Measurements from ENCODE around the gene MPST.

Gene MPST

DNA sequence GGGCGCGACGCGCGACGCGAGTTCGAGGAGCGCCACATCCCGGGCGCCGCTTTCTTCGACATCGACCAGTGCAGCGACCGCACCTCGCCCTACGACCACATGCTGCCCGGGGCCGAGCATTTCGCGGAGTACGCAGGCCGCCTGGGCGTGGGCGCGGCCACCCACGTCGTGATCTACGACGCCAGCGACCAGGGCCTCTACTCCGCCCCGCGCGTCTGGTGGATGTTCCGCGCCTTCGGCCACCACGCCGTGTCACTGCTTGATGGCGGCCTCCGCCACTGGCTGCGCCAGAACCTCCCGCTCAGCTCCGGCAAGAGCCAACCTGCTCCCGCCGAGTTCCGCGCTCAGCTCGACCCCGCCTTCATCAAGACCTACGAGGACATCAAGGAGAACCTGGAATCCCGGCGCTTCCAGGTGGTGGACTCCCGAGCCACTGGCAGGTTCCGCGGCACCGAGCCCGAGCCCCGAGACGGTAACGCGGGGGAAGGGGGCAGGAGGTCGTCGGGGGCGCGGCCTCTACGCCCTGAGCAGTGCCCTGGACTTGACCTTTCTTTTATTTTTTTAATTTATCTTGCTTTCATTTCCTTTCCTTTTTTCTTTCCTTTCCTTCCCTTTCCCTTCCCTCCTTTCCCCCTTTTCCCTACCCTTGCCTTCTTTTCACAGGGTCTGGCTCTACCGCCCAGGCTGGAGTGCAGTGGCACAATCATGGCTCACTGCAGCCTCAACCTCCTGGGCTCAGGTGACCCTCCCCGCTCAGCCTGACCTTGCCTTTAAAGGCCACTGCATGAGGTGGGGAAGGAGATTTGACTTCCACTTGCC is 5.0 kb downstream of the MPST start:
- H3K27ac Mint-ChIP-seq = no peak overlapping the region
- no peak overlapping the region for H3K4me3 Mint-ChIP-seq
- H3K4me1 Mint-ChIP-seq (ENCODE audit: low read depth) = peaks cover 2% of the 10 kb centered on the region
- H3K27me3 Mint-ChIP-seq = peaks cover 5% of the 10 kb centered on the region
- H3K36me3 Mint-ChIP-seq = no peaks in the 10 kb centered on the region
- H3K9me3 Mint-ChIP-seq (ENCODE audit: low read depth) = no peaks in the 10 kb centered on the region

DNA sequence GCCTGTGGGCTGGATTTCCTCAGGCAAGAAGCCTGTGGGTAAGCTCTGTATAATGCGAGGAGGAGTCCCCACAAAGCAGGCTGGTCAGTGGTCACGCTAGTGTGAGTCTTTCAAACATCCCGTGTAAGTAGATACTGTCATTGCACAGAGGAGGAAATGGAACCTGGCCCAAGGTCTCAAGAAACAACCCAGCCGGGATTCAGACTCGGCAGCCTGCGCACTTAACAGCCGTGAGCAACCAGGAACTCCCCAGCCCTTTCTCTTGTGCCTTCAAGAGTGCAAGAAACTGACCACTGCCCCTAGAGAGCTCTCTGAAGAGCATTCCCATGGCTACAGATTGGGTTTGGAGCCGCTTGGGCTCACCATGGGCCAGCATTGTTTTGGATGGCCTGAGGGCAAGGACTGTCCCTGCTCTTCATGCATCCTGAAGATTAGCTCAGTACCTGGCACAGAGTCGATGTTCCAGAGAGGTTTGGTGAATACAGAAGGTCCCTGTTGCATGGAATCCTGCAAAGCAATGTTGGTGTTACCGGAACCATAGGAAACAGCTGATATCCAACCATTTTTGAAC is 6.0 kb downstream of the MPST start:
- Mint-ChIP-seq H3K4me1 (ENCODE audit: low read depth) (no peaks in the 10 kb centered on the region), H3K9me3 (ENCODE audit: low read depth) (no peaks in the 10 kb centered on the region), H3K36me3 (no peaks in the 10 kb centered on the region), H3K27ac (no peak overlapping the region), H3K27me3 (peaks cover 3% of the 10 kb centered on the region), H3K4me3 (no peak overlapping the region)

DNA sequence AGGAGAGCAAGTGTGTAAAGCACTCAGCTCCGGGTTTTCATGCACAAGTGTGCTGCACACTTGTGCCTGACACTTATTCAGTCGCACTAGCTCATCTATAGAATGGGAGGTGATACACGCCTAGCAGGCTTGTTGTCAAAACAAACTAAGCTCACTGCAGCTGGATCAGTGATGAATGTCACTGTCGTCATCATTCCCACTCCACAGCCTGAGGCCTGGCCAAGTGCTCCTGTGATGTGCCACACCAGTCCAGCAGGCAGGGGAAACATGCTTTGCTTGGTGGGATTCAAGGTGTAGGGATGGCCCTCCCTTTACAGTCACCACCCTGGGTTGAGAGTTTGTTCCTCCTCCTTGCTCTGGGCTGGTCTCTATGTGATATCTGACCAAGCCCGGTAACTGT is 6.8 kb downstream of the MPST start:
- H3K36me3 Mint-ChIP-seq = no peaks in the 10 kb centered on the region
- H3K27ac Mint-ChIP-seq = no peak overlapping the region
- peaks cover 2% of the 10 kb centered on the region for H3K27me3 Mint-ChIP-seq
- no peak overlapping the region for H3K4me3 Mint-ChIP-seq
- H3K4me1 Mint-ChIP-seq (ENCODE audit: low read depth) = no peaks in the 10 kb centered on the region
- no peaks in the 10 kb centered on the region for H3K9me3 Mint-ChIP-seq (ENCODE audit: low read depth)

DNA sequence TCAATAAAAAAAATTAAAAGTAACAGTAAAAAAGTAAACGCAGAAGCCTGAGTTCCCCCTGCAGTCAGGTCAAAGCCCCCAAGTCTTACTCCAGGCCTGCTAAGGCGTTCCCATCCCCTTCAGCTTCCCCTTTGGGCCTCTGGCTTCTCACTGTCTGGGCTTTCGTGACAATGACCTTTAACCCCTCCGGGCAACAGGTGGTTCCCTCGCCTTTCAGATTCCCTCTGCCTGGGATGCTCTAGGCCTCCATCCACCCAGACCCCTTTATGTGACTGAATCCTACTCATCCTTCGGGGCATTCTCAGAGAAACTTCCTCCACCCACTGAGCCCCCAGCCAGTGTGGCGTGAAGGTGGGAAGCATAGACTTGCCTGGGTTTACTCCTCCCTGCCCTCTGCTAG is 8.0 kb downstream of the MPST start:
- H3K4me3 Mint-ChIP-seq = no peak overlapping the region
- no peak overlapping the region for H3K27ac Mint-ChIP-seq
- H3K36me3 Mint-ChIP-seq = no peaks in the 10 kb centered on the region
- no peaks in the 10 kb centered on the region for H3K27me3 Mint-ChIP-seq
- no peaks in the 10 kb centered on the region for H3K9me3 Mint-ChIP-seq (ENCODE audit: low read depth)
- no peaks in the 10 kb centered on the region for H3K4me1 Mint-ChIP-seq (ENCODE audit: low read depth)

DNA sequence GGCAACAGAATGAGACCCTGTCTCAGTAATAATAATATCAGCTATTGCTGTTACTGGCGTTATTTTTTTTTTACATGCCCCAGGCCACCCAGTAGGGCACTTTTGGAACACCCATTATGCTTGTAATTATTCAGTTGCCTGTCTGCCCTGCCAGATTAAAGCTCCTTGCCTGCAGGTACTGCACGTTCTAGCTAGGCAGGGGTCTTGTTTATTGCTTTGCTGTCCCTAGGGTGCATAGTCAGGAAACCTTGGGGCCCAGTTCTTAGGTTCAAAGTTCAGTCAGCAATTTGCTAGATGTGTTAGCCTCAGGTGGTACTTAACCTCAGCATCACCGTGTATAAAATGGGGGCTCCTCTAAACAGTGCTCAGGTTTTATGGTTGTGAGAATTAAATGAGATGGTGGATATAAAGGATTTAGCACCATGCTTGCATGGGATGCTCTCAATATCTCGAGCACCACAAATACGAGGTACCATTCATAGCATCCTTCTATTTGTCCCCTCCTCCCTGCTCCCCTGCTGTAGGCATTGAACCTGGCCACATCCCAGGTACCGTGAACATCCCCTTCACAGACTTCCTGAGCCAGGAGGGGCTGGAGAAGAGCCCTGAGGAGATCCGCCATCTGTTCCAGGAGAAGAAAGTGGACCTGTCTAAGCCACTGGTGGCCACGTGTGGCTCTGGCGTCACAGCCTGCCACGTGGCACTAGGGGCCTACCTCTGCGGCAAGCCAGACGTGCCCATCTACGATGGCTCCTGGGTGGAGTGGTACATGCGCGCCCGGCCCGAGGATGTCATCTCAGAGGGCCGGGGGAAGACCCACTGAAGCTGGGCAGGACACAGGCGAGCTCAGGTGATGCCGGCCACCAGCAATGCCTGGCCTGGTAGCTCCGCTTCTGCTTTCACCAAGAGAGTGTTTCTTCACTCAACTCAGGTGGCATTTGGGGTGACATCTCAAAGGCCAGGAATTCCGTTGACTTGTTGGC is 9.4 kb downstream of the MPST start:
- no peaks in the 10 kb centered on the region for H3K27me3 Mint-ChIP-seq
- H3K4me3 Mint-ChIP-seq = no peak overlapping the region
- H3K27ac Mint-ChIP-seq = no peak overlapping the region
- H3K36me3 Mint-ChIP-seq = no peaks in the 10 kb centered on the region
- no peaks in the 10 kb centered on the region for H3K4me1 Mint-ChIP-seq (ENCODE audit: low read depth)
- H3K9me3 Mint-ChIP-seq (ENCODE audit: low read depth) = no peaks in the 10 kb centered on the region

DNA sequence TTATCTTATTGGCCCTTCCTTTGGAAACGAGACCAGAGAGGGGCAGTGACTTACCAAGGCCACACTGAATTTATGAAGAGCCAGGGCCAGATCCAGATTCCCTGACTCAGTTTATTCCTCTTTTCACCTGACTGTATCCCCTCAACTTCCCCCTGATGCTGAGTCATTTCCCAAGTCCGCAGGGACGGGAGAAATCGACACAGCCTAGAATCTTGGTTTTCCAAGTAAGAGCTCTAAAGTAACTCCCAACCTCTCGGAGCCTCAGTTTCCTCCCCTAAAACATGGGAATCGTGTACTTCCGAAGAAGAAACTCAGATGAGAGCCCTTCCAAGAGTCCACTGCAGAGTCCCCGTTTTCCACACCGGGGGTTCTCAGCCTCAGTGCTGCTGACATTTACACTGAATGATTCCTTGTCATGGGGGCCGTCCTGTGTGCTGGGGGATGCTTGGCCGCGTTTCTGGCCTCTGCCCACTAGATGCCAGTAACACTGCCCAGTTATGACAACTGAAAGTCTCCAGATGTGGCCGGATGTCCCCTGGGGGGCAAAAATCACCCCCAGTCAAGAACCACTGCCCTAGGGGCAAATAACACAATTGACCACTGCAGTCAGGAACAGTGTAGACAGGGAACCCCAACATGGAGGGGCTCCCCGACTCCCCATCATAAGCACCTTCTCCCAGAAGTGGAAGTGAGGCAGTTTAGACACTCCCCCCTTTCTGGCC is 11.2 kb downstream of the MPST start:
- Mint-ChIP-seq H3K27me3 (no peaks in the 10 kb centered on the region), H3K4me3 (no peak overlapping the region), H3K27ac (no peak overlapping the region), H3K4me1 (ENCODE audit: low read depth) (no peaks in the 10 kb centered on the region), H3K36me3 (no peaks in the 10 kb centered on the region), H3K9me3 (ENCODE audit: low read depth) (no peaks in the 10 kb centered on the region)

DNA sequence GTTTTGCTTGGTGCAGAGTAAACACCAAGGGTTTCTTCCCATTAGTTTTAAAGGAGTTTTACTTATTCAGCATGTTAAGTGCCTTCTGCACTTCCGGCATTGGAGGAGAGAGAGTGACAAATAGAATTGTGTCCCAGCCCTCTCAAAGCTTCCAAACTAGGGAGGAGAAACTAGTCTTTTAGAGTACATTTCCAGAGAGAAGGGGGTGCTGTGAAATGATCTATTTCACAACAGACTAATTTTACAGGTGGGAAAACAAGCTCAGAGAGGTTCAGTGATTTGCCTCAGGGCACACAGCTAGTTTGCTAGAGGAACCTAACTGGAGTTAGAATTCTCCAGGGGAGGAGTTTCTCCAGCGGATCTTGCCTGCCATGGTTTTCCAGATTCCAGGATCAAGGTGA is 12.6 kb downstream of the MPST start:
- H3K36me3 Mint-ChIP-seq = no peaks in the 10 kb centered on the region
- no peaks in the 10 kb centered on the region for H3K4me1 Mint-ChIP-seq (ENCODE audit: low read depth)
- no peak overlapping the region for H3K4me3 Mint-ChIP-seq
- H3K9me3 Mint-ChIP-seq (ENCODE audit: low read depth) = no peaks in the 10 kb centered on the region
- peaks cover 2% of the 10 kb centered on the region for H3K27me3 Mint-ChIP-seq
- no peak overlapping the region for H3K27ac Mint-ChIP-seq

DNA sequence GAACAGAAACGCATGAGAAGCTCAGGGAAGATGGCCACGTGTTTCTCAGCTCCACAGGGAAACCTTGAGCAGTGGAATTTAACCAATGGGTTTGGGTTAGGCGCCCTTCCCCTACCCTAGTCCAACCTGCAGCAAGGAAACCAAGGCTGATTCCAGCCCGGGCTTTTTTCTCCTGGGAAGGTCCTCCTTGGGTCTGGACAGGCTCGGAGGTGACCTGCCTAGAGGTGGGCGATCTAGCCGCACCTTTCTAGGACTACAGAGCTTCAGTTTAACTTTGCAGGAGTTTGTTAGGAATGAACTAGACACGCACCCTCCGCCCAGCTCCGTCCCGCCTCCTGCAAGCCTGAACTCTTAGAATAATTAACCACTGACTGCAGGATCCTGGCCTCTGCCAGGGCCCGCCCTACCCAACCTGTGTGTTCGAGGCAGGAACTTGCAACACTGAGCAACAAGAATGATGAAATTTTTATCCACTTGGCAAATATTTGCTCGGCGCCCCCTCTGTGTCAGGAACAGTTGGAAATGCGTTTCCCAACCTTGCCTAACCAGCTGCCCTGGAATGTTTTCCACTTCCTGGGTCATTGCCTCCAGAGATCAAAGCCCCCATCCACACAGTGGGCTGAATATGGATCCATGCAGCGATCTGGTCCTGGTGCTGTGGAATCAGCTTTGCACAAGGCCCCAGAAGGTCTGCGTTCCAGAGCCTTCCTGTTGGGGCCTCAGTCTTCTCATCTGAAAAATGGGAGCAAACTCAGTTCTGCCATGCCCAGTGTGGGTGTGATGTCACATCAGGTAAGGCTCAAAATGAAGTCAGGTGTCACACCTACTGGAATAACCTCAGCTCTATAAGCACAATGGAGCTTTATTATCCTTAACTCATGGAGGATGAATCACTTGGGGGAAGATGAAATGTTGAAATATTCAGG is 13.3 kb downstream of the MPST start:
- H3K36me3 Mint-ChIP-seq = no peaks in the 10 kb centered on the region
- H3K4me3 Mint-ChIP-seq = no peak overlapping the region
- H3K9me3 Mint-ChIP-seq (ENCODE audit: low read depth) = no peaks in the 10 kb centered on the region
- no peak overlapping the region for H3K27ac Mint-ChIP-seq
- no peaks in the 10 kb centered on the region for H3K4me1 Mint-ChIP-seq (ENCODE audit: low read depth)
- H3K27me3 Mint-ChIP-seq = peaks cover 2% of the 10 kb centered on the region

DNA sequence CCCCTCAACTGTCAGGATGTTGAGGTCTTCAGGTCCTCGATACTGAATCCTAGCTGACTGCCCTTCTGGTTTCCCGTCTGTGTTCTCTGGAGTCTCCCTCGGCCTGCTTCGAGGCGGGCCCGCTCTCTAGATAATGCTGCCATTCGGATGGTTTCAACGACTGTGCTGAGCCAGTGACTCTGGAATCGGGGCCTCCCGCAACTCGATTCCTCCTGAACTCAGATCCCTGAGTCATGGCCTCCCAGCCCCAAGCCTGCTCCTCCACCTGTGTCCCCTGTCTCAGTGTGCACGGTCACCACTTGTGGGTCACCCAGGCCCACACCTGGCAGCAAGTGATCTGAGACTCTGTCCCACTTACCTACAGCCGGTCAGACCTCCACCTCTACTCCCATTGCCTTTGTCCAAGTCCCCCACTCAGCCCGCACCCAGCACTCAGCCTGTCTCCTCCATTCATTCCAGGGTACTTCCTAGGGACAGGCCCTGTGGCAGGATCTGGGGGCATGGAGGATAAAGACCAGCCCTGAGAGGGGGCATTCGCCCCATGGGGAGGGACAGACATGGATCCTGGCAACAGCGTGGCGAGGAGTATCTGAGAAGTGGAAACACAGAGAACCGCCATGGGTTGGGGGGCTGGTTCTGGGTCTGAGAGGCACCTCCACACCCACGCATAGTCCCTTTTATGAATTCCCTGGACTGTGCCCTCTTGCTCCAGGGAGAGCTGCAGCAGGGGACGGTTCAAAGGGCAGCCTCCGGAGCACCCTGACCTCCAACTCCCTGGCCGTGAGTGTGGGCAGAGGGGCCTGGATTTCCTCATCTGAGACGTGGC is 14.3 kb downstream of the MPST start:
- Mint-ChIP-seq H3K27me3 (peaks cover 2% of the 10 kb centered on the region), H3K36me3 (no peaks in the 10 kb centered on the region), H3K4me3 (no peak overlapping the region), H3K27ac (no peak overlapping the region), H3K9me3 (ENCODE audit: low read depth) (no peaks in the 10 kb centered on the region), H3K4me1 (ENCODE audit: low read depth) (no peaks in the 10 kb centered on the region)

DNA sequence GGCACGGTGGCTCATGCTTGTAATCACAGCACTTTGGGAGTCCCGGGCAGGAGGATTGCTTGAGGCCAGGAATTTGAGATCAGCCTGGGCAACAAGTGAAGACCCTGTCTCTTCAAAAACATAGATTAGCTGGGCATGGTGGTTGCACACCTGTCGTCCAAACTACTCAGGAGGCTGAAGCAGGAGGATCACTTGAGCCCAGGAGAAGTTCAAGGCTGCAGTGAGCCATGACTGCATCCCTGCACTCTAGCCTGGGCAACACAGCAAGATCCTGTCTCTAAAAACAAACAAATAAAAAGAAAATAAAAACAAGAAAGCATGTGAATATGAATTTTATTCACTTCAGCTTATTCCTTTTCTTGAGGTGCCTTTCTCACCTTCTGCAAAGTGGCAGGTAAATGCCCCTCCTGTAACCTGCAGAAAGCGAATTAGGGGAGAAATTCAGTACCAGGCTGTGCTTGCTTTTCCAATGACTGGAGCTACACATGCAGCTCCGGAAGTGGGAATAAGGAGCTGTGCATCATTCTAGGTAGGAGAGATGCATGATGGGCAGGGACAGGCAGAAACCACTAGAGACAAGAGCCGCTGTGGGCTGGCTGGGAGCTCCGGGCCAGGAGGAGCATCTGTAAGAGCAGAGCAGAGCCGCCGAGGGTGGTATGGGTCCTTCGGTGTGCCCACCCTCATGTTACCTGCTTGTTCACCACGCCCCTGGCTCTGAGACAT is 17.3 kb downstream of the MPST start:
- H3K9me3 Mint-ChIP-seq (ENCODE audit: low read depth) = no peaks in the 10 kb centered on the region
- H3K36me3 Mint-ChIP-seq = no peaks in the 10 kb centered on the region
- H3K27ac Mint-ChIP-seq = no peak overlapping the region

DNA sequence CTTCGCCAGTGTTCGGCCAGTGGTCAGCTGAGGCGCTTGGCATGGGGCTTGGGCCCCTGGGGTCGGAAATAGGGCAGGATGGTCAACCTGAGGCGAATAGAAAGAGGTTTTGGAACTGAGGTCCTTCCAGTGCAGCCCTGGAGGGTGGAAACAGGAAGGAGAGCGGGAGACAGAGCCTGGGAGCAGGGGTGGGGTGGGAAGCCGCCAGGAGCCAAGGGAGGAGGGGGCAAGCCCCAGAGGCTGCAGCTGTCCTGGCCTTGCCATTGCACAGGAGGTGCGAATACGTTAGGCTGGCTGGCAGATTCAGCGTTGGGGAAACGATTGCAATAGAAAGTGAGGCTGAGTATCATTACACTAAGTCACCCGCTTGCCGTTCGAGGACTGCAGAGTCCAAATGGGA is 18.1 kb downstream of the MPST start:
- no peaks in the 10 kb centered on the region for H3K9me3 Mint-ChIP-seq (ENCODE audit: low read depth)
- H3K4me3 Mint-ChIP-seq = no peak overlapping the region
- H3K27me3 Mint-ChIP-seq = peaks cover 5% of the 10 kb centered on the region
- no peak overlapping the region for H3K27ac Mint-ChIP-seq
- peaks cover 1% of the 10 kb centered on the region for H3K4me1 Mint-ChIP-seq (ENCODE audit: low read depth)
- no peaks in the 10 kb centered on the region for H3K36me3 Mint-ChIP-seq

More for the DNA sequence above, 17.3 kb downstream of the MPST start:
- H3K4me3 Mint-ChIP-seq = no peak overlapping the region
- peaks cover 5% of the 10 kb centered on the region for H3K27me3 Mint-ChIP-seq
- peaks cover 1% of the 10 kb centered on the region for H3K4me1 Mint-ChIP-seq (ENCODE audit: low read depth)

DNA sequence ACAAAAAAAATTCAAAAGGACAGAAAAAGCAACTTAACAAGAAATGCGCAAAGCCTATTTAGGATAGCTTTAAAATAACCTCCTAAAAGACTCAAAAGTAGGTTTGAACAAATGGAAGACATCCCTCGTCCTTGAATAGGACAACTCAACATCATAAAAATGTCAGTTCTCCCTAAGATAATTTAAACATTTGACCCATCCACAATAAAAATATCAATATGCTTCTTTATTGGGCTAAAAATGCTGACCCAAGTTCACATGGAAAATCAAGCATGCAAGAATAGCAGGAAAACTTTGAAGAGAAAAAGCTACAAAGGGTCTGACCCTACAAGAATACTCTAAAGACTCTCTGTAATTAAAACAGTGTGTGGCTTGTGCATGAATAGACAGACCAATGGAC is 19.9 kb downstream of the MPST start:
- peaks cover 5% of the 10 kb centered on the region for H3K27me3 Mint-ChIP-seq
- peaks cover 1% of the 10 kb centered on the region for H3K4me1 Mint-ChIP-seq (ENCODE audit: low read depth)
- H3K36me3 Mint-ChIP-seq = no peaks in the 10 kb centered on the region
- H3K9me3 Mint-ChIP-seq (ENCODE audit: low read depth) = no peaks in the 10 kb centered on the region
- H3K4me3 Mint-ChIP-seq = no peak overlapping the region
- H3K27ac Mint-ChIP-seq = no peak overlapping the region

Data from activated naive CD8-positive, alpha-beta T cell (primary cell).